DMS53 treated with DMSO at 0.1 percent for 48 hours (cell line): ENCODE results near the gene TMC1.

Experiments used
- DNase-seq: peaks from one replicate; lab custom pipeline; 2025; ENCODE audit not compliant: unreplicated experiment; lab: John Stamatoyannopoulos, UW

The TMC1 gene

DNA sequence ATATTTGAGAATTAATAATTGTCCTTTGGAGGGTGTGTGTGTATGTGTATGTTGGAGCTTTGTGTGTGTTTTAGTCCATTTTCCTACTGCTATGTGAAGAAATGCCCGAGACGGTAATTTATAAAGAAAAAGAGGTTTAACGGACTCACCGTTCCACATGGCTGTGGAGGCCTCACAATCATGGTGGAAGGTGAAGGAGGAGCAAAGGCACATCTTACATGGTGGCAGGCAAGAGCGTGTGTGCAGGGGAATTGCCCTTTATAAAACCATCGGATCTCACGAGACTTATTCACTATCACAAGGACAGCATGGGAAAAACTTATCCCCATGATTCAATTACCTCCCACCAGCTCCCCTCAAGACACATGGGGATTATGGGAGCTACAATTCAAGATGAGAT is 44.1 kb downstream of the TMC1 start:
- no peak for DNase-seq

DNA sequence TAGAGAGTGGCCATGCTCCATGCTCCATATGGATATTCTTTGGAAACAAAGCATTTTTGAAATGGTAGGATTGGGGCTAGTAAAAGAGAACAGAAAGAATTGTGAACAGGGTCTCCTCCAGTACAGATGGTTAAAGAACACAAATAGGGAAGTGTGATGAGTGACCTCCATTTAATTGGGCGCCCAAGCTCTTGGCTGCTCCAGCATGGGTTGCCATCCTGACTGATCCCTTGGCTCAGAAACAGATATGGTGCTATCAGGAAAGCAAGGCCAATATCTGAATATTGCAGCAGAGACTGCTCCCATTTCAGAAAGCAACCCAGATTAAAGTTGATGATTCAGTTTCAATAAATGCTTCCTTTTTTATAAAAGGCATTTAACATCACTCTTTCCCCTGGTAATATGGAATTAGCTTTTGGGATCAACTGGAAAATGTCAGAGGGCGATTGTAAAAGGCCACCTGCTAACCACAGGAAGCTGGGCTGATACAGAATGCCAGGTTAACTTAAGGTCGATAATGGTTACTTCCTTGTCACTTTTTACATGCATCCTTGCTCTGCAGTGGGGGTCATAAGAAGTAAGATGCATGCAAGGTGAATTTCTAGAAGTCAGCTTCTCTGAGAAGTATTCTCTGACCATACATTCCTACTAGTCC is 52.9 kb downstream of the TMC1 start:
- no peak for DNase-seq

DNA sequence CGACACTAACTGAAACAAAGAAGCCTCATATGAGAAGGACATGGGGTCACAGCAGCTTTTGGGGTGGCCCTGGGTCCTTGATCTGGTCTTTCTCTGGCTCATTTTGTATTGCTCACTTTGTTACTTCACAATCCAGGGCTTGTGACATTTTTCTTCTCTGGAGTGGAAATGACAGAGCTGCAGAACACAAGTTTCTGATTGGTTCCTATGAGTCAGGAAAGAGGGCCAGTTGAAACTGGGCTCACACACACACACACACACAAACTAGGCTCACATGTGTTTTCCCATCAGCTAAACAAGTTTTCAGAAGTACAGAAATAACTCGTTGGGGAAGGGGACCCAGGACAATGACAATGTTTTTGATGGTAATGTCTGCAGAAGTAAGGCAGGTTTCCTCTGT is 54.3 kb downstream of the TMC1 start:
- DNase-seq: no peak

DNA sequence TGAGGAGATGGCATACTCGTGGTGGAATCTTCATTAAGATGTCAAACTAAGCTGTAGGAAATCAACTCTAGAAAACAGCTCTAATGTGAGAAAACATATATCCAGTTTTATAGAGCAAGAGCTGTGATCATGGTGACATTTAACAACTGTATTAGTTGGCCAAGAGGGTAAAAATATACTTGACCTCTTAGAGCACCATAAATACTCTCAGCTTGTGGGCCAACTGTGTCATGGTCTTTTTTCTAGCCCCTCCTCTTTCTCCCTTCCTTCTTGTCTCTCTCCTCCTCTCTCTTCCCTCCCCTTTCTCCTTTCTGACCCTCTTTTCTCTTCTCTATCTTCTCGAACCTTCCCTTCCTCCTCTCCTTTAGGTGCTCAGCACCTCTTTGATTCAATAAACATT is 54.7 kb downstream of the TMC1 start:
- no peak for DNase-seq

DNA sequence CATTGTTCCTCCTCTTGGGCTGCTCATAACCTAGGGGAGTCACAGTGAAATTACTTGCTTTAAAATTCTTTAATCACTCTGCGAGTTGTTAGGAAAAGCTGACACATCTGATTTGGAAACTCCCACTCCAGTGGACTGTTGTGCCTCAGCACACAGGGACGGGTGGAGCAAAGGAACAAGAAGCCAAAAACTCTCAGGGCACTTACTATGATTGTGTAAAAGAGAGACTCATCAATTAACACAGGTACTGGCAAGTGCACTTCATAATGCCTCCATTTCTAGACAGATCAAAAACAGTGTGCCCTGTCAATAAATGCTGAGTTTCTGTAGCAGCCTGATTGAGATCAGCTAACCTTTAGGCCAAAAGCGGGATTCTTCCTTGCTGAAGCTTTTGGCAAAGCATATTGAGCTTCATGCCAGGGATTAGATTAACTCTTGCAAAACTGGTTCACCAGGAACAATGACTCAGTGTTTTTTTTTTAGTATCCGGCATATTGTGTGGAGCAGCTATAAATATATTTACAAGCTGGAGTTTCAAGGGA is 55.9 kb downstream of the TMC1 start:
- peak; percentile 25 for DNase-seq

DNA sequence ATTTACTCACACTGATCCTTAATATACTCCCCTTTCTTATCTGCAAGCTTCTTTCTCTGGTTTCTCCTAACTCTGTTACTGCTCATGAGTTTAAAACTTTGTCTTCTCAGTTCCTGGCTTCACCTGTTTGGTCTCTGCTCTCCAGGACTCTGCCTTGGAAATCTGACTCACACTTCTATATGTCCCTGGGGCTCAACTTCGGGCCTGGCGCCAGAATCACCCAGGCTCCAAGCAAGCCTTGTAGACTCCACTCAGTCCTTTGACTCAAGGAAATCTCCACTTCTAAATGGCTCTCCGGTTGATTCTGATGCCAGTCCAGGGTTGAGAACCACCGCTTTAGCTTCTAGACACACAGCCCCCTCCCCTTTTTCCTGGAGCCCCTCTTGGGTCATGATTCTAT is 57.8 kb downstream of the TMC1 start:
- DNase-seq: no peak

DNA sequence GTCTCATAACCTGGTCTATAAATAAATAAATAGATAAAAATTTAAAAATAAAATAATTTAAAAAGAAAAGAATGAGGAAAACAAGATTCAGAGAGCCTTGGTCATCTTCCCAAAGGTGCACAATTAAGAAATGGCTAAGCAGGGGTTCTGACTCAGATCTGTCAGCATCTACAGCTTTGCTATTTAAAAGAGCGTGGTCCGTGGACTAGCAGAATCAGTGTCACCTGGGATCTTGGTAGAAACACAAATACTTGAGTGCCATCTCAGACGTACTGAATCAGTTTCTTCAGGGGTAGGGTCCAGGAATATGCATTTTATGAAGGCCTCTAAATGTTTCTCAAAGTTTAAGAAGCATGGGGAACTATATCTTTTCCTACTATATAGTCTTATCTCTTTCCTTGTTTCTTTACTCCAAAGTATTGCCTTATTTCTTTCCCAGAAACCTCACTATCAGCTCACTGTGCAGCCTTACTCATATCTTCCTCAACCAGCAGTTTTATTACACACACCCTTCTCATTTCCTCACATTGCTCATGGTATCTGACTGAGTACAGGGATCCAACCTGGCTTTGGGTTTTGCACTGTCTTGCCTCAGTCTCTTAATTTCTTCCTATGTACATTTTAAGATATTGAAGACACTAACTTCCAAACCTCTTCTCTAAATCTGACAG is 58.6 kb downstream of the TMC1 start:
- DNase-seq: no peak

DNA sequence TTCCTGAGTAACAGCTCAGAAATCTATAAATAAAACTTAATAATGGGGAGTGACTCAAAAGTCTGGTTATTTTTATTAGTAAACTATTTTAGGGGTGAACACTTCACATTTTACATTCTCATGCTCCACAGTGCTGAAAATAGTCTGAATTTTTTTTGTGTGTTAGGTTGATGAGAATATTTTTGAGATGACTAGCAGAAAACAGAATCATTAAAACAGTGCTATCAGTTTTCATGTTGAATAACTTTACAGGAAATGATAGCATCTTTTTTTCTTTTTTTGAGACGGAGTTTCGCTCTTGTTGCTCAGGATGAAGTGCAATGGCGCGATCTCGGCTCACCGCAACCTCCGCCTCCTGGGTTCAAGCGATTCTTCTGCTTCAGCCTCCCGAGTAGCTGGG is 60.3 kb downstream of the TMC1 start:
- no peak for DNase-seq

DNA sequence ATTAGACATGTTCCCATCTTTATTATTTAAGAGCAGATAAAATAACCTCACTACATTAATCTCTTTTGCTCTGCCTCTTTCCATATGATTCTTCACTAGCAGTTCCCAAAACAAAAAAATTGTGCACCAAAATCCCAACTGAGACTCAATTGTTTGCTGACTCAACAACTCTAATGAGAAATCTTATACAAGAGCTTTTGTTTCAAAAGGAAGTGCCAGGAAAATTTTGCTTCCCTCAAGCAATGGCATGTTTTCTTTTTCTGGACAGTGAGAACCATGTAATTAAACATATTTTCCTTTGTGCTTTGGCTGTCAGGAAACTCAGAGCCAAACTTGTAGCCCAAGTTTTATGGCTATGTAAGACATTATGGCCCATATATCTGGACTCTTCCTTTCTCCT is 62.0 kb downstream of the TMC1 start:
- DNase-seq: no peak

DNA sequence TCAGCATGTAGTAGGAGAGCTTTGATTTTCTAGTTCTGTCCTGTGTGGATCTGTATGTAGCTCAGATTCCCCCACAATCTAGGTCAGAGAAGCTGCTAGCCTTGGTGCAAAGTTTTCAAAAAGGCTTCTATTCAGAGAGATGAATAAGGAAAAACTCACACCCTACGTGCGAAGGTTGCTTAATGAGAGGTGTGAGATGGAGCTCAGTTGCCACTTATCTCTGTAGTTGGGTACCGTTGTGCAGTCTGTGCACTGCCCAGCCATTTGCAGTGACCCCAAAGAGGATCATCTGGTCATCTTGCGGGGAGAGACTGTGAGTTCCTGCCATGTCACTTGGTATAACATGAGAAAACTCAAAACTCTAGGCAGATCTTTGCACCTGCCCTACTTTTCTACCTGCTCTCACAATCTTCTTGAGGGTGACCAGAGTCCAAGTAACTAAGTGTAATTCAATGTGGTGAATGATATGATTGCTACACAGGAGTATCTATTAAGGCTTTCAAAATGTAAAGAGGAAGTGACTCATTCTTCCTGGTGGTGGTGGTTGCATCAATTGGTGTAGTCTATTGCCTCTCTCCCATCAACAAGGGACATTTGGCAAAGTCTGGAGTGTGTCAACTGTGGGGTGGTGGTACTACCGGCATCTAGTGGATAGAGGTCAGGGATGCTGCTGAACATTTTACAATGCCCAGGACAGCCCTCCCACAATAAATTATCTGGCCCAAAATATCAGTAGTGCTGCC is 65.2 kb downstream of the TMC1 start:
- DNase-seq: peak; percentile 12

DNA sequence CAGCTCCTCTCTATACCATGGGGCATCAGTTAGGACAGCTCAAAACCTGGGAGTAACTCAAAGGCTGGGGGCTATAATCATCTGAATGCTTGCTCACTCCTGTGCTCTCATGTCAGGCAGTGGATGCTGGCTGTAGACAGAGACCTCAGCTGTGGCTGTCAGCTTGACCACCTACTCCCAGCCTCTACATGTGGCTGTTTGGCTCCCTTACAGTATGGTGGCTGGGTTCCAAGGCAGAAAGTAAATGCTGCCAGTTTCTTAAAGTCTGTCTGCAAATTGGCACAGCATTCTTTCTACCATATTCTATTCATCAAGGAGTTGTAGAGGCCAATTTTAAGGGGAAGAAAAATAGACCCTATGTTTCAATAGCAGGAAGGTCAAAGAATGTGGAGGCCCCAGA is 66.9 kb downstream of the TMC1 start:
- DNase-seq: no peak

DNA sequence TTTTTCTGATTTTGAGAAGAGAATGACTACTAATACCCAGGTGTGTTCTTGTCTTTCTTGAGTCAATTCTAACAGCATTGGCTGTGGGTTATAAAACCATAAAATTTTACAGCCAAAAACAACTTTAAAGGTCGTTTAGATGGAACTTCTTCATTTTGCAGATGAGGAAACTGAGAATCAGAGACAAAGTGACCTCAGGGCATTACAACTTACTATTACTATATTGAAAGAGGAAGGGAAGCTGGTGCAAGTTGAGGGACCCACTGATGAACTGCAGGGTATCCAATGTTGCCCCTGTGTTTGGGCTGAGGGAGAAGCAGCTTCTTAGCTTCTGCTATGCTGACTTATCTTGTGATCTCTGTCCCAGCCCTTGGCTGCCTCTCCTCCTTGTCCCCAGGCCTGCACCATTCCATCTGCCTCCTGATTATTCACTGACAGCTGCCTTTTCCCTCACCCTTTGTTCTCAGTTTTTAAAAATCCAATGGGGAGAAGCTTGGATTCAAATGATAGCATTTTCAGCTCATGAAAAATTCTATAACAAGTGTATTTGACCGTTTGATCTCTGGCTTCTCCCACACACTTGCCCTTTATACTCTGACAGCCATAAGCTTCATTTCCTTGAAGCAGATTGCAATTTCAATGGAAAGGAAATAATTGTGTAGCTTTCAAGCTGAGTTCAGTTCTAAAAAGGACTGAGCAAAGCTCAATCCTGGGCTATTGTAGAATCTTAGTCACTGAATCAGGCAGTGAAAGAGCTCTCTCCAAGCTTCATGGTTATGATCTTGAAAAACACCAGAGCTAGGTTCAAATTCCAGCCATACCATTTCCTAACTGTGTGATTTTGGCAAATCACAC is 68.5 kb downstream of the TMC1 start:
- no peak for DNase-seq

DNA sequence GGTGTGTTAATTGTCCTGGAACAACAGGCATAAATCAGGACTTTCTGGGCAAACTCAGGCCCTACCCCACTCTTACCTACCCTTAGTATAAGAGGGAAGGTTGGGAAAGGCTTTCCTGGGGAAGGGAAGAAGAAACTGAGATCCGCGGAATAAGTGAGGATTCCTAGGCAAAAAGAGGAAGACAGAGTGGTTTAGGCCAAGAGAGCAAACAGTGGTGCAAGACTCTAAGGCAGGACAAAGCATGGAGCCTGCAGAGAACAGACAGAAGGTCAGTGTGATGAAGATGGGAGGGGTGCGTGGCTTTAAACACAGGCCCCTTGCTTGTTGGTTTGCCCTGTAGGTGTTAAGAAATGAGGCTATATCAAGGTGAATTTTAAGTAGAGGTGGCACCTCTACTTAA is 69.4 kb downstream of the TMC1 start:
- DNase-seq: no peak

DNA sequence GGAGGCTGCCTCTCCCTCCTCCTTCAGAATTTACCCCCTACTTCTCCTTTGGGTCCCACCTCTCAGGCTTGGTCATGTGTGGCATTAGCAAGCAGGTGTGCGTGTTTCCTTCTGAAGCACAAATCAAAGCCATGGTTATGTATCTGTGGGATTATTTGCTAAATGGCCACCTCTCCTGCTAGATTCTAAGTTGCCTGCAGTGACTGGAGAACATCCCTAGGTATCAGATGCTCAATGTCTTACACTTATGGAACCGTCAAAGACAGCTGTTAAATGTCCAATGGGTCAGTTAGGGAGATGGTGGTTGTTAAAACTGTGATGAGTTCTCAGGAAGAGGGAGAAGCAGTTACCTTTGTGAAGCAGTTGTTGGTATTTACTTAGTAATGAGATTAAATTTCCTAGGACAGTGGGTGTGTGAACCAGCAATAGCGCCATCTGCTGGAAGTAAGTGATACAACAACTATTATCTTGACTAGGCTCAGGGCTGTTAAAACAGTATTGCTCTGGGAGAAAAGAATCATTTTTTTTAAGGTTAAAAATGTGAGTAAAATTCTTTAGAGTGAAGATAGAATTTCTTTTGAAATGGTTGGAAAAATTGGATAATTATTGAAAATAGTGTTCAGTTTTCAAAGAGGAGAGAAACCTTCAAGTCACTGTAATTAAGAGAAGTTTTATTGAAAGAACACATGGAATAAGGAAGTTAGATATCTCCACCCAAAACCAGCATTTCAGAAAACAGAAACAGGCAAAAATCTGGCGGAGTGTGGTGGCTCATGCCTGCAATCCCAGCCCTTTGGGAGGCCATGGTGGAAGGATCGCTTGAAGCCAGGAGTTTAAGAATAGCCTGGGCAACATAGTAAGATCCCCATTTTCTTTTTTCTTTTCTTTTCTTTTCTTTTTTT is 71.3 kb downstream of the TMC1 start:
- peak; percentile 65 for DNase-seq

DNA sequence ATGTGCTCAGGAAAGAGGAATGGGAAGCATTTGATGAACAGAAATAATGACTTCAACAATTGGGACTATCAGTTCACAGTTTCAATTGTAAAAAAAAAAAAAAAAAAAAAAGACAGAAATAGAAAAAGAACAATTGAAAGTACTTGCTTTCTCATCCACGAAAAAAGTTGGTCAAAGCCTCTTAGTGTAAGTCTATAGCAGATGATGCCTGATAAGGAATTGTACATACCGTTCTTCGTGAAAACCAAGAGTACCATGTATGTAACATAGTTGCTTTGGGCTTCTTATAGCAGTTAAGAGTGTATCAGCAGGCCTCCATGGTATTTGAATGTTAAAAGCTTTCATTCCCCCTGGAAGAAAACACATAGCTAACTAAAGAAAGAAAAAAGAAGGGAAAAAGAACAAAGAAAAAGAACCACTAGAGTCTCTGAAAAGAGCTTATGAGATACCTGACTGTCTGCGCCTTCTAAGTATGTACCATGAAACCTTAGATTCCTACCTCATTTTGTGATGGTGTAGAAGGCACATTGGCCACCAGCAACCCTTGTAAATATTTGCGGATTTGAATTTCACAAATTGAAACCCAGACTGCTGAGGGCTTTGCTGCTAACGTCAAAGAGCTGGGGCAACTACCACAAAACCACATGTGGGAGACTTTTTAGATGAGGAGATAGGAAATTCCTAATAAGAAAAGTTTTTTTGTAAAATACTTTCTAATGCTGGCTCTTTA is 75.2 kb downstream of the TMC1 start:
- DNase-seq: no peak

DNA sequence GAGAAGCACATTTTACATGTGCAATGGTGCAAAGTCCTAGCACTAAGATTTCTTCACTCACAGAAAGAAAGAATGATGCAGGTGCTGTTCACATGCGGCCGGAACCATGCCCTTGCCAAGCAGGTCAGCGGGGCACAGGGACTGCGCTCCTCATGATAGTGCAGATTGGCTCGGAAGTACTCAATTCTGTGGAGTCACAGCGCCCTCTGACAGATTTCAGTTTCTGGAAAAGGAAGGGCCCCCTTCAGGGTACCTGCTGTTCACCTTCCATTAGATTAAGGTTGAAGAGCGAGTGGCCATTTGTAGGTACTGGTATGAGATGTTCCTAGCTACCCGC is 75.7 kb downstream of the TMC1 start:
- DNase-seq: no peak

DNA sequence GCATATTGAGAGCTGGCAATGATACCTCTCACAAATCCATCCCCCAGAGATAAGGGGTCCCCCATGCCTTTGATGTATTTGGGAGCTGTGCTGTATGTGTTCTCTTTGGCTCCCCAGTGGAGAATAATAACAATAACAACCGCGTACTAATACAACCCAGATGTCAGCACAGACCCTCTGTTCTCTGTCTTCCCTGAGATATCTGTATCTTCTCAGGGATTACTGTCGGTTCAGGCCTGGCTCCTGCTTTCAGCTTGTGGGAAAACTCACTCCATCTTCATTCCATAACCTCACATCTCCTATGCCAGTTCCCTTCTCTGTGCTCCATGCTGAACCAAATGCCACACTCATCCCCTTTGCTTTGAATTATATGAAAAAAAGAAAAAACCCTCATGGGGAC is 76.2 kb downstream of the TMC1 start:
- no peak for DNase-seq

DNA sequence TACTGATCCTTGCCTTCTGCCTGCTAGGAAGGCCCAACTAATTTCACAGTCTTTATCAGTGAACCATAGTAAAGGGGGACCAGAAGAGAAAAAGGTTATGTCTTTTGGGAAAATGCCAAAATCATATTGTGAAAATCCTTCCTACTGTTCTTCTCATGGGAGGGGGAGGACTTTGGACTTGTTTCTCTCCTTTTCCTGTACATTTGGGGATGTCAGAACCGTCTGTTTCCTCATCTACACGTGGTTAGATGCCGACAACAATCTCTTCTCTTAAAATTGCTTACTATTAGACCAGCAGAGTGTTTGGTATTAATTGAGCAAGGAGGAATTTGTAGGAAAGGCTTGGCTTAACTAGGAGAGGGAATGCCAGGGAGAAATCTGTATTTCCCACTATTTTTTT is 77.2 kb downstream of the TMC1 start:
- DNase-seq: no peak

DNA sequence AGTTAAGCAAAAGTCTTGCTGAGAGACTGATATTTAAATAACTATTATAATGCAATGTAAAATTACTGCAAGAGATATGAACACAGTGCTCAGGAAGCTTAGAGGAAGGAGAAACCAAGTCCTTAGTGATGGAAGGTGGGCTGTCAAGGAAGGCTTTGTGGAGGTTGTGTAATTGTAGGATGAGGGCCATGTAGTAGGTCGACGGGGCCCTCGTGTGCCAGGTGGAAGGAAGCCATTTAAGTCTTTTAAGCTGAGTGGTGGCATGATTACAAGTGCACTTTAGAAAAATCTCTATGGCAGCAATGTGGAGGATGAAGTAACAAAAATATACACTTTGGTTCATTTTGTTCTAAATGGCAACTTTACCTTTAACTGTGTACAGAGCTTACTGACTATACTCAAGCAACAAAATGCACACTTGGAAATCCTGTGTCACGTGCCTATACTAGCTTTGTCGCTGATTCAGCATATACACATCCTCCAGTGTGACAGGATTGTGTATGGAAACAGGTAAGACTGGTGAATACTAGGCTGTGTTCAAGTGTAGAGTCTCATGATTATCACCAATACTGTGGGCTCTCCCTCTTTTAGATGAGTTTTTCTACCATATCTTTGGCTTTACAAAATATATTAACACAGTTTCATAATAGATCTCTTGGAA is 78.6 kb downstream of the TMC1 start:
- DNase-seq: no peak
